WTC11 (cell line): ENCODE measurements around the gene TCF7L1. TPM values are rescaled to one million over a fixed set of nuclear protein-coding genes. Genes with fewer than 3 reads are reported as not detected.
A peak's percentile ranks its signal among the peaks of the same experiment; 100 is the strongest.

ENCODE experiments used
- ATAC-seq: fragments of 200-7000 bp; cut with Tn5 transposase; 2 replicates; pipeline ENCODE4 v1.10.0; 2021; ENCODE audit warnings: mild to moderate bottlenecking, moderate library complexity
- CTCF ChIA-PET: fragments of 300-600 bp; sonication (Branson Sonifier 250); formaldehyde crosslinking; loops from one replicate; lab custom pipeline; 2021; ENCODE audit warnings: antibody characterized with exemption; lab: Charles Lee
- POLR2A ChIA-PET: fragments of 350-600 bp; sonication (Branson Sonifier 250); formaldehyde crosslinking; loops from one replicate; lab custom pipeline; 2021; ENCODE audit warnings: antibody characterized with exemption; lab: Charles Lee
- DNase-seq: peaks from one replicate; pipeline ENCODE4 v3.0.0; 2021; ENCODE audit warnings: low spot score
- H3K27ac Mint-ChIP-seq: 2 replicates; pipeline ENCODE4 v1.8.0; 2021; ENCODE audit warnings: mixed read lengths
- H3K27me3 Mint-ChIP-seq: 2 replicates; pipeline ENCODE4 v1.8.0; 2021; ENCODE audit warnings: low read depth, mild to moderate bottlenecking, moderate library complexity, mixed read lengths
- H3K36me3 Mint-ChIP-seq: 2 replicates; pipeline ENCODE4 v1.8.0; 2021; ENCODE audit warnings: mixed read lengths
- H3K4me1 Mint-ChIP-seq: 2 replicates; pipeline ENCODE4 v1.8.0; 2022; ENCODE audit warnings: mixed read lengths
- H3K4me3 Mint-ChIP-seq: 2 replicates; pipeline ENCODE4 v1.8.0; 2021; ENCODE audit warnings: mild to moderate bottlenecking, moderate library complexity, mixed read lengths
- H3K9me3 Mint-ChIP-seq: 2 replicates; pipeline ENCODE4 v1.8.0; 2021; ENCODE audit warnings: mixed read lengths
- ATF1 ChIP-seq: sonication (generic); formaldehyde crosslinking; IDR thresholded peaks from 2 replicates; pipeline ENCODE4 v1.8.1; 2023; ENCODE audit warnings: mild to moderate bottlenecking, moderate library complexity, missing genetic modification reagents
- E2F4 ChIP-seq: sonication (generic); formaldehyde crosslinking; IDR thresholded peaks from 2 replicates; pipeline ENCODE4 v1.8.1; 2022; ENCODE audit warnings: low read depth, mild to moderate bottlenecking, moderate library complexity, missing genetic modification reagents, borderline replicate concordance
- FOXK1 ChIP-seq: sonication (generic); formaldehyde crosslinking; IDR thresholded peaks from 2 replicates; pipeline ENCODE4 v1.8.0; 2022; ENCODE audit warnings: mild to moderate bottlenecking, moderate library complexity, missing genetic modification reagents
- IRF1 ChIP-seq: sonication (generic); formaldehyde crosslinking; IDR thresholded peaks from 2 replicates; pipeline ENCODE4 v1.8.0; 2023; ENCODE audit warnings: missing genetic modification reagents
- JAZF1 ChIP-seq: fragments of 250-450 bp; sonication (Bioruptor Pico); IDR thresholded peaks from 2 replicates; pipeline ENCODE4 v1.9.0; 2021; ENCODE audit warnings: moderate library complexity, mild to moderate bottlenecking, inconsistent platforms
- MAX ChIP-seq: sonication (generic); formaldehyde crosslinking; IDR thresholded peaks from 2 replicates; pipeline ENCODE4 v1.8.0; 2022; ENCODE audit warnings: mild to moderate bottlenecking, missing genetic modification reagents
- PRRX2 ChIP-seq: fragments of 250-450 bp; sonication (Bioruptor Pico); IDR thresholded peaks from 2 replicates; pipeline ENCODE4 v1.8.0; 2021; ENCODE audit warnings: mild to moderate bottlenecking
- TEAD1 ChIP-seq: sonication (generic); formaldehyde crosslinking; IDR thresholded peaks from 2 replicates; pipeline ENCODE4 v1.8.0; 2022; ENCODE audit warnings: mild to moderate bottlenecking, missing genetic modification reagents
- ZNF232 ChIP-seq: sonication (generic); formaldehyde crosslinking; IDR thresholded peaks from 2 replicates; pipeline ENCODE4 v1.8.0; 2022; ENCODE audit warnings: mild to moderate bottlenecking, missing genetic modification reagents
- ZNF396 ChIP-seq: fragments of 250-450 bp; sonication (Bioruptor Pico); IDR thresholded peaks from 2 replicates; pipeline ENCODE4 v1.8.0; 2021; ENCODE audit warnings: mild to moderate bottlenecking, moderate library complexity, borderline replicate concordance
- total RNA-seq: library from RNA; stranded (reverse); gene quantifications from 3 replicates; pipeline ENCODE4 v1.2.3, GENCODE V29; 2021
- TF ChIP-seq, protein P1 (sequence below): sonication (generic); formaldehyde crosslinking; IDR thresholded peaks from 2 replicates; pipeline ENCODE4 v1.8.0; 2023; ENCODE audit warnings: missing genetic modification reagents, mild to moderate bottlenecking, borderline replicate concordance
- TF ChIP-seq, protein P2 (sequence below): sonication (generic); formaldehyde crosslinking; IDR thresholded peaks from 2 replicates; pipeline ENCODE4 v1.8.0; 2023; ENCODE audit warnings: mild to moderate bottlenecking, missing genetic modification reagents
- TF ChIP-seq, protein P3 (sequence below): sonication (generic); formaldehyde crosslinking; IDR thresholded peaks from 2 replicates; pipeline ENCODE4 v1.8.0; 2022; ENCODE audit warnings: mild to moderate bottlenecking, missing genetic modification reagents

The TCF7L1 gene
- total RNA-seq, 1 experiment from 2014 or later = 104 TPM

- H3K27me3 Mint-ChIP-seq = no peaks in the 10 kb centered on the region
- no peaks in the 10 kb centered on the region for H3K9me3 Mint-ChIP-seq
- POLR2A ChIA-PET = interaction anchor here (1.0 kb wide), 1 partner anchor 80 kb away, joined by 3 read pairs; no protein-coding TSS in a partner anchor
- CTCF ChIA-PET = interaction anchor here (0.6 to 3.1 kb wide), 16 partner anchors 16 to 1206 kb away, joined by 3 to 24 read pairs (median 5); partner anchors contain the start of gene TCF7L1
- TF ChIP-seq TEAD1 (CRISPR knock-in tag) (0 out of 2 replicates have a peak, but pooled peaks have one; percentile 23), ZNF232 (no peak)
- H3K36me3 Mint-ChIP-seq = peaks cover 3% of the 10 kb centered on the region; the same call in 1 of the 2 replicates
- H3K4me1 Mint-ChIP-seq = peaks cover 78% of the 10 kb centered on the region
- peak overlapping the region; percentile 18; the same call in 1 of the 2 replicates for H3K4me3 Mint-ChIP-seq
- DNase-seq = no peak
- peak; percentile 12; the same call in 1 of the 2 replicates for ATAC-seq
- H3K27ac Mint-ChIP-seq = peak overlapping the region; percentile 84
These were observed 81.9 kb downstream of the TCF7L1 start for GRCh38 chr2:85215081-85215447.

GRCh38 chr2:85215448-85216401 is 82.5 kb downstream of the TCF7L1 start:
- Mint-ChIP-seq H3K27me3 (no peaks in the 10 kb centered on the region), H3K4me1 (peaks cover 75% of the 10 kb centered on the region), H3K9me3 (no peaks in the 10 kb centered on the region), H3K27ac (peak overlapping the region; percentile 93), H3K36me3 (peaks cover 3% of the 10 kb centered on the region; the same call in 1 of the 2 replicates), H3K4me3 (peak overlapping the region; percentile 48)
- TF ChIP-seq, protein P1, sequence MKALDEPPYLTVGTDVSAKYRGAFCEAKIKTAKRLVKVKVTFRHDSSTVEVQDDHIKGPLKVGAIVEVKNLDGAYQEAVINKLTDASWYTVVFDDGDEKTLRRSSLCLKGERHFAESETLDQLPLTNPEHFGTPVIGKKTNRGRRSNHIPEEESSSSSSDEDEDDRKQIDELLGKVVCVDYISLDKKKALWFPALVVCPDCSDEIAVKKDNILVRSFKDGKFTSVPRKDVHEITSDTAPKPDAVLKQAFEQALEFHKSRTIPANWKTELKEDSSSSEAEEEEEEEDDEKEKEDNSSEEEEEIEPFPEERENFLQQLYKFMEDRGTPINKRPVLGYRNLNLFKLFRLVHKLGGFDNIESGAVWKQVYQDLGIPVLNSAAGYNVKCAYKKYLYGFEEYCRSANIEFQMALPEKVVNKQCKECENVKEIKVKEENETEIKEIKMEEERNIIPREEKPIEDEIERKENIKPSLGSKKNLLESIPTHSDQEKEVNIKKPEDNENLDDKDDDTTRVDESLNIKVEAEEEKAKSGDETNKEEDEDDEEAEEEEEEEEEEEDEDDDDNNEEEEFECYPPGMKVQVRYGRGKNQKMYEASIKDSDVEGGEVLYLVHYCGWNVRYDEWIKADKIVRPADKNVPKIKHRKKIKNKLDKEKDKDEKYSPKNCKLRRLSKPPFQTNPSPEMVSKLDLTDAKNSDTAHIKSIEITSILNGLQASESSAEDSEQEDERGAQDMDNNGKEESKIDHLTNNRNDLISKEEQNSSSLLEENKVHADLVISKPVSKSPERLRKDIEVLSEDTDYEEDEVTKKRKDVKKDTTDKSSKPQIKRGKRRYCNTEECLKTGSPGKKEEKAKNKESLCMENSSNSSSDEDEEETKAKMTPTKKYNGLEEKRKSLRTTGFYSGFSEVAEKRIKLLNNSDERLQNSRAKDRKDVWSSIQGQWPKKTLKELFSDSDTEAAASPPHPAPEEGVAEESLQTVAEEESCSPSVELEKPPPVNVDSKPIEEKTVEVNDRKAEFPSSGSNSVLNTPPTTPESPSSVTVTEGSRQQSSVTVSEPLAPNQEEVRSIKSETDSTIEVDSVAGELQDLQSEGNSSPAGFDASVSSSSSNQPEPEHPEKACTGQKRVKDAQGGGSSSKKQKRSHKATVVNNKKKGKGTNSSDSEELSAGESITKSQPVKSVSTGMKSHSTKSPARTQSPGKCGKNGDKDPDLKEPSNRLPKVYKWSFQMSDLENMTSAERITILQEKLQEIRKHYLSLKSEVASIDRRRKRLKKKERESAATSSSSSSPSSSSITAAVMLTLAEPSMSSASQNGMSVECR (CRISPR knock-in tag) = 0 out of 2 replicates have a peak, but pooled peaks have one; percentile 26
- TF ChIP-seq, protein P2, sequence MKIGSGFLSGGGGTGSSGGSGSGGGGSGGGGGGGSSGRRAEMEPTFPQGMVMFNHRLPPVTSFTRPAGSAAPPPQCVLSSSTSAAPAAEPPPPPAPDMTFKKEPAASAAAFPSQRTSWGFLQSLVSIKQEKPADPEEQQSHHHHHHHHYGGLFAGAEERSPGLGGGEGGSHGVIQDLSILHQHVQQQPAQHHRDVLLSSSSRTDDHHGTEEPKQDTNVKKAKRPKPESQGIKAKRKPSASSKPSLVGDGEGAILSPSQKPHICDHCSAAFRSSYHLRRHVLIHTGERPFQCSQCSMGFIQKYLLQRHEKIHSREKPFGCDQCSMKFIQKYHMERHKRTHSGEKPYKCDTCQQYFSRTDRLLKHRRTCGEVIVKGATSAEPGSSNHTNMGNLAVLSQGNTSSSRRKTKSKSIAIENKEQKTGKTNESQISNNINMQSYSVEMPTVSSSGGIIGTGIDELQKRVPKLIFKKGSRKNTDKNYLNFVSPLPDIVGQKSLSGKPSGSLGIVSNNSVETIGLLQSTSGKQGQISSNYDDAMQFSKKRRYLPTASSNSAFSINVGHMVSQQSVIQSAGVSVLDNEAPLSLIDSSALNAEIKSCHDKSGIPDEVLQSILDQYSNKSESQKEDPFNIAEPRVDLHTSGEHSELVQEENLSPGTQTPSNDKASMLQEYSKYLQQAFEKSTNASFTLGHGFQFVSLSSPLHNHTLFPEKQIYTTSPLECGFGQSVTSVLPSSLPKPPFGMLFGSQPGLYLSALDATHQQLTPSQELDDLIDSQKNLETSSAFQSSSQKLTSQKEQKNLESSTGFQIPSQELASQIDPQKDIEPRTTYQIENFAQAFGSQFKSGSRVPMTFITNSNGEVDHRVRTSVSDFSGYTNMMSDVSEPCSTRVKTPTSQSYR (CRISPR knock-in tag) = peak; percentile 76
- TF ChIP-seq ZNF396 (CRISPR knock-in tag) = no peak
- TF ChIP-seq MAX (CRISPR knock-in tag) = 0 out of 2 replicates have a peak, but pooled peaks have one; percentile 40
- 0 out of 2 replicates have a peak, but pooled peaks have one; percentile 5 for TF ChIP-seq TEAD1 (CRISPR knock-in tag)
- POLR2A ChIA-PET = interaction anchor here (0.6 to 1.1 kb wide), 3 partner anchors 24 to 82 kb away, joined by 3 to 7 read pairs (median 3); no protein-coding TSS in a partner anchor
- CTCF ChIA-PET = interaction anchor here (0.6 to 3.1 kb wide), 18 partner anchors 16 to 1206 kb away, joined by 3 to 24 read pairs (median 5); partner anchors contain the start of gene TCF7L1
- DNase-seq = no peak
- ATAC-seq = peak; percentile 21

- Mint-ChIP-seq H3K27me3 (no peaks in the 10 kb centered on the region), H3K9me3 (no peaks in the 10 kb centered on the region), H3K36me3 (peaks cover 6% of the 10 kb centered on the region; the same call in 1 of the 2 replicates), H3K4me3 (no peak overlapping the region), H3K4me1 (peaks cover 74% of the 10 kb centered on the region), H3K27ac (peak overlapping the region; percentile 68)
- POLR2A ChIA-PET = no interaction called here
- ATAC-seq = no peak
- CTCF ChIA-PET = interaction anchor here (1.8 to 3.1 kb wide), 2 partner anchors 31 to 39 kb away, joined by 4 to 24 read pairs; no protein-coding TSS in a partner anchor
- DNase-seq = no peak
- TF ChIP-seq, protein P3, sequence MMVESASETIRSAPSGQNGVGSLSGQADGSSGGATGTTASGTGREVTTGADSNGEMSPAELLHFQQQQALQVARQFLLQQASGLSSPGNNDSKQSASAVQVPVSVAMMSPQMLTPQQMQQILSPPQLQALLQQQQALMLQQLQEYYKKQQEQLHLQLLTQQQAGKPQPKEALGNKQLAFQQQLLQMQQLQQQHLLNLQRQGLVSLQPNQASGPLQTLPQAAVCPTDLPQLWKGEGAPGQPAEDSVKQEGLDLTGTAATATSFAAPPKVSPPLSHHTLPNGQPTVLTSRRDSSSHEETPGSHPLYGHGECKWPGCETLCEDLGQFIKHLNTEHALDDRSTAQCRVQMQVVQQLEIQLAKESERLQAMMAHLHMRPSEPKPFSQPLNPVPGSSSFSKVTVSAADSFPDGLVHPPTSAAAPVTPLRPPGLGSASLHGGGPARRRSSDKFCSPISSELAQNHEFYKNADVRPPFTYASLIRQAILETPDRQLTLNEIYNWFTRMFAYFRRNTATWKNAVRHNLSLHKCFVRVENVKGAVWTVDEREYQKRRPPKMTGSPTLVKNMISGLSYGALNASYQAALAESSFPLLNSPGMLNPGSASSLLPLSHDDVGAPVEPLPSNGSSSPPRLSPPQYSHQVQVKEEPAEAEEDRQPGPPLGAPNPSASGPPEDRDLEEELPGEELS (CRISPR knock-in tag) = no peak
- TF ChIP-seq JAZF1 (CRISPR knock-in tag) = no peak
- no peak for TF ChIP-seq ATF1 (CRISPR knock-in tag)
- no peak for TF ChIP-seq IRF1
- TF ChIP-seq FOXK1 = no peak
- no peak for TF ChIP-seq E2F4 (CRISPR knock-in tag)
- TF ChIP-seq PRRX2 (CRISPR knock-in tag) = no peak
These were observed 83.7 kb downstream of the TCF7L1 start for GRCh38 chr2:85216927-85217326.
